ENCODE results near the gene GRIN2A. TPM values are rescaled to one million over a fixed set of nuclear protein-coding genes. Genes with fewer than 3 reads are reported as not detected.

GRIN2A gene
- total and polyA plus RNA-seq, 5 donors from 2014 or later = not detected

- Histone ChIP-seq H3K36me3 (ENCODE audit: control insufficient read depth, insufficient read depth, low read length) (no peaks in the 10 kb centered on the region), H3K27me3 (ENCODE audit: control insufficient read depth, insufficient read depth, low read length) (no peaks in the 10 kb centered on the region), H3K4me3 (ENCODE audit: low read depth, low read length) (no peak overlapping the region), H3K9me3 (ENCODE audit: control insufficient read depth in 2 of 2, low read length in 2 of 2) (no peaks in the 10 kb centered on the region), H3K4me1 (ENCODE audit: control insufficient read depth, insufficient read depth, low read length, poor library complexity, severe bottlenecking) (no peaks in the 10 kb centered on the region), H3K27ac (ENCODE audit: insufficient read depth, low read length, poor library complexity, severe bottlenecking) (no peak overlapping the region)
- Mint-ChIP-seq H3K27ac (no peak overlapping the region), H3K4me3 (peak overlapping the region in 1 of 4 donors; percentile 38), H3K4me1 (no peaks in the 10 kb centered on the region), H3K27me3 (no peaks in the 10 kb centered on the region), H3K9me3 (peaks cover 0 to 4% (median 0%) of the 10 kb centered on the region in 7 donors), H3K36me3 (no peaks in the 10 kb centered on the region)
- ATAC-seq (ENCODE audit: low read depth in 2 of 2) (no peak), DNase-seq (no peak)
These were observed 155.6 kb downstream of the GRIN2A start for GRCh38 chr16:10026593-10026992.

DNA sequence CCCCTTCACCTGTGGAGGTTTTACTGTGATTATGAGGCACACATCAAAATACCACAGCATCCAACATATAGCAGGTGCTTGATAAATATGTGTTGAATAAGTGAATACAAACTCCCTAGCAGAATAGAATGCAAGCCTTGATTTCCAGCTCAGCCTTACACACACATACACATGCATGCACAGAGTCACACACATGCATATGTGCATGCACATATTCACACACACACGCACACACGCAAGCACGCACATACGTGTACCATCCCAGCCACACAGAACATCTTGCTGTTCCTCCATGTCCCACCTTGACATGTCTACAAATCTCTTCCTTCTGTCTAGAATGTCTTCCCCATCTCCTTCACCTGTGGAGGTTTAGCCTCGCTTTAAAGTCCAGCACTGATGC is 160.1 kb downstream of the GRIN2A start:
- no peak for ATAC-seq (ENCODE audit: low read depth in 2 of 2)

DNA sequence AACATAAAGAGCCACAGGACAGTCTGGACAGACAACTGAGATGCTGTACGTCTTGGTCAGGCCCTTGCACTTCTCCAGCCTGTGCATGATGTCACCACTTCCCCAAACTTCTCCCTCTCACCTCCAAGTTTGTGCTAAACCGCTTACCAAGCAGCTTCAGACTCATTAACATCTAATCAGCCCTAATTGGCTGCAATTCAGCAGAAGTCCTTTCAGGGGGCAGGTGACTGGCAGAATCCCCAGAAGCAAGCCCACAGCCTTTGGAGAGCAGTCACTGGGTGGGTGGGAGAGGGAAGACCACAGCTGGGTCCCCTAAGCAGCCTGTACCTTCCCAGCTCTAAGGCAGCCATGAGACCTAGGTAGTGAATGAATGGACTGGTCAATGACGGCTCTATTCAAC is 161.4 kb downstream of the GRIN2A start:
- Histone ChIP-seq H3K4me3 (ENCODE audit: low read depth, low read length) (no peak overlapping the region), H3K36me3 (ENCODE audit: control insufficient read depth, insufficient read depth, low read length) (no peaks in the 10 kb centered on the region), H3K9me3 (ENCODE audit: control insufficient read depth in 2 of 2, low read length in 2 of 2) (no peaks in the 10 kb centered on the region), H3K27me3 (ENCODE audit: control insufficient read depth, insufficient read depth, low read length) (no peaks in the 10 kb centered on the region), H3K27ac (ENCODE audit: insufficient read depth, low read length, poor library complexity, severe bottlenecking) (no peak overlapping the region), H3K4me1 (ENCODE audit: control insufficient read depth, insufficient read depth, low read length, poor library complexity, severe bottlenecking) (no peaks in the 10 kb centered on the region)
- H3K27ac Mint-ChIP-seq = no peak overlapping the region
- H3K4me3 Mint-ChIP-seq = no peak overlapping the region
- ATAC-seq (ENCODE audit: low read depth in 2 of 2) (no peak), DNase-seq (no peak)
- H3K27me3 Mint-ChIP-seq = no peaks in the 10 kb centered on the region
- H3K4me1 Mint-ChIP-seq = no peaks in the 10 kb centered on the region
- no peaks in the 10 kb centered on the region for H3K36me3 Mint-ChIP-seq
- peaks cover 0 to 4% (median 2%) of the 10 kb centered on the region in 7 donors for H3K9me3 Mint-ChIP-seq

More for the DNA sequence above, 160.1 kb downstream of the GRIN2A start:
- Mint-ChIP-seq H3K9me3 (peaks cover 0 to 4% (median 0%) of the 10 kb centered on the region in 7 donors), H3K4me1 (no peaks in the 10 kb centered on the region), H3K27me3 (no peaks in the 10 kb centered on the region), H3K27ac (no peak overlapping the region), H3K4me3 (no peak overlapping the region), H3K36me3 (no peaks in the 10 kb centered on the region)
- no peak overlapping the region for H3K27ac ChIP-seq (ENCODE audit: insufficient read depth, low read length, poor library complexity, severe bottlenecking)
- no peaks in the 10 kb centered on the region for H3K4me1 ChIP-seq (ENCODE audit: control insufficient read depth, insufficient read depth, low read length, poor library complexity, severe bottlenecking)
- H3K9me3 ChIP-seq (ENCODE audit: control insufficient read depth in 2 of 2, low read length in 2 of 2) = no peaks in the 10 kb centered on the region
- no peak overlapping the region for H3K4me3 ChIP-seq (ENCODE audit: low read depth, low read length)
- H3K27me3 ChIP-seq (ENCODE audit: control insufficient read depth, insufficient read depth, low read length) = no peaks in the 10 kb centered on the region
- no peaks in the 10 kb centered on the region for H3K36me3 ChIP-seq (ENCODE audit: control insufficient read depth, insufficient read depth, low read length)
- no peak for DNase-seq

DNA sequence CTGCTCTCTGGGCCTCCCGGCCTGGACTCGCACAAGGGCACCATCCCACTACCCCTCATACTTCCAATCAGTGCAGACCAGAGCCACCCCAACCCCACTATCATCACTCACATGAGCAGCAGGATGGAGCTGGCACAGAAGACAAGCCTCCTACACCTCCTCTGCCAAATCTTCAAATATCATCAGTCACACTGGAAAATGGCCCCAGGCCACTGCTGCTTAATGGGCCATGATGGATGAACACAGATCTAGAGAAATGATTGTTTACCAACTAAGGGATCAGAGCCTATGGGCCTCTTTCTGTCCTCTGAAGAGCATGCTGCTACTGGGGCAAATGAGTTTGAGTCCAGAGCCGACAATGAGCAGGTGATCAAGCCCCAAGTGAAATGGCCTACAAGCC is 165.5 kb downstream of the GRIN2A start:
- H3K4me1 Mint-ChIP-seq = no peaks in the 10 kb centered on the region
- Histone ChIP-seq H3K4me1 (ENCODE audit: control insufficient read depth, insufficient read depth, low read length, poor library complexity, severe bottlenecking) (no peaks in the 10 kb centered on the region), H3K36me3 (ENCODE audit: control insufficient read depth, insufficient read depth, low read length) (no peaks in the 10 kb centered on the region), H3K27me3 (ENCODE audit: control insufficient read depth, insufficient read depth, low read length) (no peaks in the 10 kb centered on the region), H3K4me3 (ENCODE audit: low read depth, low read length) (no peak overlapping the region), H3K9me3 (ENCODE audit: control insufficient read depth in 2 of 2, low read length in 2 of 2) (no peaks in the 10 kb centered on the region), H3K27ac (ENCODE audit: insufficient read depth, low read length, poor library complexity, severe bottlenecking) (no peak overlapping the region)
- ATAC-seq (ENCODE audit: low read depth in 2 of 2) (no peak), DNase-seq (no peak)
- H3K9me3 Mint-ChIP-seq = peaks cover 0 to 4% (median 0%) of the 10 kb centered on the region in 7 donors
- H3K36me3 Mint-ChIP-seq = no peaks in the 10 kb centered on the region
- peaks cover 5% of the 10 kb centered on the region for H3K27me3 Mint-ChIP-seq
- H3K27ac Mint-ChIP-seq = no peak overlapping the region
- H3K4me3 Mint-ChIP-seq = no peak overlapping the region

DNA sequence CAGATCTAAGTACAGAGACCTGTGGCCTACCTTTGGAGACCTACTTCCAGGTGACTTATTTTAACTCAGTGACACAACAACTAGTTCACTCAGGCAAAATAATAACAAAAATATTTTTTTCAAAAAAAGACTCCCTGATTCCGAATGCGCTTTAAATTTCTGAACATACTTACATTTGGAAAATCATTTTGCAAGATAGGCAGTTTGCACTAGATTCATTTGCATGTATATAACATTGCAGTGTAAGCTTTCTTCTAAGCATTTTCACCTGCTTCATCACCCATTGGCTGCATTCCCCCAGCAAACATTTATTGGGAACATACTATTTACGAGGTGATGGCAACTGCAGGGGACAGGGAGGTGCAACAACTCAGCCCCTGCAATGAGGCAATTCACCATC is 166.8 kb downstream of the GRIN2A start:
- peaks cover 0 to 4% (median 0%) of the 10 kb centered on the region in 7 donors for H3K9me3 Mint-ChIP-seq
- Histone ChIP-seq H3K27ac (ENCODE audit: insufficient read depth, low read length, poor library complexity, severe bottlenecking) (no peak overlapping the region), H3K9me3 (ENCODE audit: control insufficient read depth in 2 of 2, low read length in 2 of 2) (no peaks in the 10 kb centered on the region), H3K4me3 (ENCODE audit: low read depth, low read length) (no peak overlapping the region), H3K27me3 (ENCODE audit: control insufficient read depth, insufficient read depth, low read length) (no peaks in the 10 kb centered on the region), H3K36me3 (ENCODE audit: control insufficient read depth, insufficient read depth, low read length) (no peaks in the 10 kb centered on the region), H3K4me1 (ENCODE audit: control insufficient read depth, insufficient read depth, low read length, poor library complexity, severe bottlenecking) (no peaks in the 10 kb centered on the region)
- H3K36me3 Mint-ChIP-seq = no peaks in the 10 kb centered on the region
- H3K4me1 Mint-ChIP-seq = no peaks in the 10 kb centered on the region
- no peak for DNase-seq
- ATAC-seq (ENCODE audit: low read depth in 2 of 2) = no peak
- no peak overlapping the region for H3K27ac Mint-ChIP-seq
- peaks cover 9% of the 10 kb centered on the region for H3K27me3 Mint-ChIP-seq
- no peak overlapping the region for H3K4me3 Mint-ChIP-seq

- no peak for ATAC-seq (ENCODE audit: low read depth in 2 of 2)
- H3K9me3 Mint-ChIP-seq = peaks cover 0 to 4% (median 0%) of the 10 kb centered on the region in 7 donors
- no peak overlapping the region for H3K27ac Mint-ChIP-seq
- no peaks in the 10 kb centered on the region for H3K4me1 ChIP-seq (ENCODE audit: control insufficient read depth, insufficient read depth, low read length, poor library complexity, severe bottlenecking)
- no peak overlapping the region for H3K27ac ChIP-seq (ENCODE audit: insufficient read depth, low read length, poor library complexity, severe bottlenecking)
- no peaks in the 10 kb centered on the region for H3K36me3 ChIP-seq (ENCODE audit: control insufficient read depth, insufficient read depth, low read length)
- H3K27me3 Mint-ChIP-seq = peaks cover 9% of the 10 kb centered on the region
- H3K4me1 Mint-ChIP-seq = no peaks in the 10 kb centered on the region
- no peaks in the 10 kb centered on the region for H3K9me3 ChIP-seq (ENCODE audit: control insufficient read depth in 2 of 2, low read length in 2 of 2)
- no peaks in the 10 kb centered on the region for H3K27me3 ChIP-seq (ENCODE audit: control insufficient read depth, insufficient read depth, low read length)
- H3K4me3 ChIP-seq (ENCODE audit: low read depth, low read length) = no peak overlapping the region
- H3K36me3 Mint-ChIP-seq = no peaks in the 10 kb centered on the region
- H3K4me3 Mint-ChIP-seq = no peak overlapping the region
- no peak for DNase-seq
These were observed 168.5 kb downstream of the GRIN2A start for GRCh38 chr16:10013774-10014173.

- no peak overlapping the region for H3K27ac ChIP-seq (ENCODE audit: insufficient read depth, low read length, poor library complexity, severe bottlenecking)
- H3K27me3 ChIP-seq (ENCODE audit: control insufficient read depth, insufficient read depth, low read length) = no peaks in the 10 kb centered on the region
- H3K27me3 Mint-ChIP-seq = peaks cover 9% of the 10 kb centered on the region
- H3K36me3 ChIP-seq (ENCODE audit: control insufficient read depth, insufficient read depth, low read length) = no peaks in the 10 kb centered on the region
- DNase-seq = no peak
- H3K9me3 ChIP-seq (ENCODE audit: control insufficient read depth in 2 of 2, low read length in 2 of 2) = no peaks in the 10 kb centered on the region
- peaks cover 0 to 4% (median 0%) of the 10 kb centered on the region in 7 donors for H3K9me3 Mint-ChIP-seq
- H3K36me3 Mint-ChIP-seq = no peaks in the 10 kb centered on the region
- no peak for ATAC-seq (ENCODE audit: low read depth in 2 of 2)
- H3K4me3 ChIP-seq (ENCODE audit: low read depth, low read length) = no peak overlapping the region
- H3K4me1 Mint-ChIP-seq = no peaks in the 10 kb centered on the region
- H3K27ac Mint-ChIP-seq = no peak overlapping the region
- H3K4me1 ChIP-seq (ENCODE audit: control insufficient read depth, insufficient read depth, low read length, poor library complexity, severe bottlenecking) = no peaks in the 10 kb centered on the region
- no peak overlapping the region for H3K4me3 Mint-ChIP-seq
These were observed 168.9 kb downstream of the GRIN2A start for GRCh38 chr16:10013364-10013763.

DNA sequence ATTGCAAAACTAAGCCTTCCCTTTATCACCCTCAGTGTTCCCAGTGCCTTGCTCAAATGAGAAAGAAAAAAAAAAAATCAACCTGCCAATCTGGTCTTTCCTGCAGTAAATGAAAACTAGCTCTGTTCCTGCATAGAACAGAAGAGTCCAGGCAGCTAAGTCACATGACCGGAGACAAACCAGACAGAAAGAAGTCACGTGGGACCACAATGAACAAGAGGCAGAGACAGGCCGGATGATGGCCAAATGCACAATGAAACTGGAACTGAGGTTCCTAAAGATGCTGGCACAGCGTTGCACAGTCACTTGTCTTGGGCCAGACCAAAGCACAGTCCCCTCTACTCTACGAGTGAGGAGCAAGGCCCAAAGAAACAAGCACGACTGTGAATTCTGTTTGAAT is 172.5 kb downstream of the GRIN2A start:
- DNase-seq (no peak), ATAC-seq (ENCODE audit: low read depth in 2 of 2) (no peak)
- Mint-ChIP-seq H3K4me3 (no peak overlapping the region), H3K36me3 (no peaks in the 10 kb centered on the region), H3K27ac (no peak overlapping the region), H3K9me3 (peaks cover 0 to 11% (median 4%) of the 10 kb centered on the region in 7 donors), H3K27me3 (peaks cover 9% of the 10 kb centered on the region), H3K4me1 (no peaks in the 10 kb centered on the region)
- Histone ChIP-seq H3K27ac (ENCODE audit: insufficient read depth, low read length, poor library complexity, severe bottlenecking) (no peak overlapping the region), H3K27me3 (ENCODE audit: control insufficient read depth, insufficient read depth, low read length) (no peaks in the 10 kb centered on the region), H3K9me3 (ENCODE audit: control insufficient read depth in 2 of 2, low read length in 2 of 2) (no peaks in the 10 kb centered on the region), H3K36me3 (ENCODE audit: control insufficient read depth, insufficient read depth, low read length) (no peaks in the 10 kb centered on the region), H3K4me3 (ENCODE audit: low read depth, low read length) (no peak overlapping the region), H3K4me1 (ENCODE audit: control insufficient read depth, insufficient read depth, low read length, poor library complexity, severe bottlenecking) (no peaks in the 10 kb centered on the region)
